Measurements from ENCODE around the gene OGT. TPM values are rescaled to one million over a fixed set of nuclear protein-coding genes. Genes with fewer than 3 reads are reported as not detected.

The OGT gene
- total RNA-seq, 1 donor = 159 TPM

DNA sequence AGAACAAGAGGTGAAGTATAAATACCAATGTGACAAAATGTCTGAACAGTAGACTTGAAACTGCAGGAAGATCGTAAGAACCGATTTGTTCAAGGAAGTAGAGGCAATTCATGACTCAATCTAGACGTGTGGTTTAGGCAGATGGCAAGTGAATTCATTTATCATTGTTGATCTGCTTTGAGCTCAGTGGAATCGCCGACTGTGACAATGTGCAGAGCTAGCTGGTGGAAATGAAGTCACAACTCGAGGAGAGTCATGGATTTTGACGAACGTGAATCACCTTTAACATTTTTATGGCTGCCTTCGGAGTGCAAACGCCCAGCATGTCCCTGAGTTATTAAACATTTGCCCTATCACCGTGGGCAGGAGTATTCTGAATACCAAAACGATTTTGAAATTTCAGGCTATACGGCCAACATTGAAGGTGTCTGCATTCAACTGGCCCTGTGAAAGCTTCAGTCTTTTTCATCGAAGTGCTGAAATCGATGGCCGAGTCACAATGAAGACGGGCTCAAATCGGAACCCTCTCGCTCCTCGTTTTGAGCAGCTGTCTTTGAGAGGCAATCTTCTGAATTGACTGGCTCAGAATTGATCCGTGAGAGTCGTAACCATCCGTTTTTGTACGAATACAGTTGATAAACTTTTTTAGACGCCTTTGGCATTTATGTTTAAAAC, 689 bp upstream of the OGT start:
- peak; percentile 62 for DNase-seq (ENCODE audit: low read depth)
- TF ChIP-seq, protein P1, sequence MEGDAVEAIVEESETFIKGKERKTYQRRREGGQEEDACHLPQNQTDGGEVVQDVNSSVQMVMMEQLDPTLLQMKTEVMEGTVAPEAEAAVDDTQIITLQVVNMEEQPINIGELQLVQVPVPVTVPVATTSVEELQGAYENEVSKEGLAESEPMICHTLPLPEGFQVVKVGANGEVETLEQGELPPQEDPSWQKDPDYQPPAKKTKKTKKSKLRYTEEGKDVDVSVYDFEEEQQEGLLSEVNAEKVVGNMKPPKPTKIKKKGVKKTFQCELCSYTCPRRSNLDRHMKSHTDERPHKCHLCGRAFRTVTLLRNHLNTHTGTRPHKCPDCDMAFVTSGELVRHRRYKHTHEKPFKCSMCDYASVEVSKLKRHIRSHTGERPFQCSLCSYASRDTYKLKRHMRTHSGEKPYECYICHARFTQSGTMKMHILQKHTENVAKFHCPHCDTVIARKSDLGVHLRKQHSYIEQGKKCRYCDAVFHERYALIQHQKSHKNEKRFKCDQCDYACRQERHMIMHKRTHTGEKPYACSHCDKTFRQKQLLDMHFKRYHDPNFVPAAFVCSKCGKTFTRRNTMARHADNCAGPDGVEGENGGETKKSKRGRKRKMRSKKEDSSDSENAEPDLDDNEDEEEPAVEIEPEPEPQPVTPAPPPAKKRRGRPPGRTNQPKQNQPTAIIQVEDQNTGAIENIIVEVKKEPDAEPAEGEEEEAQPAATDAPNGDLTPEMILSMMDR (IDR thresholded peaks at IDR 0.05; ENCODE audit: insufficient read depth, low read depth, low read length) = no peak
- H3K4me3 ChIP-seq (ENCODE audit: low read depth, low read length) = peak overlapping the region; percentile 95

DNA sequence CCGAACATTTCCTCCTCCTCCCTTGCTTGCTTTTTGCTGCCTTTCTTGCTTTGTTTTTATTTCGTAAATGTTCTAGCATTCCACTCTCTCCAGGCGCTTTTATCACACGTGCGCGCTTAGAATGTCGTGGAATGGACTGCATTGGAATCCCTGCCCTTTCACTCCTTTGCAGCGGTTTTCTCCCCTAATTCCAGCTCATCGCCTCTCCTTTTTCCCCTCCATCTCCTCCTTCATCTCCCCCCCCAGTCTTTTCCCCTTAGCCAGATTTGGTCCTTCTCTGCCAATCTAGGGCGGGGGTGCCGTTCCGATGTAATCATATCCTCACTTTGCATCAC, 579 bp downstream of the OGT start:
- TF ChIP-seq, protein P1 (IDR thresholded peaks at IDR 0.05; ENCODE audit: insufficient read depth, low read depth, low read length) = no peak
- peak overlapping the region; percentile 95 for H3K4me3 ChIP-seq (ENCODE audit: low read depth, low read length)
- DNase-seq (ENCODE audit: low read depth) = no peak

DNA sequence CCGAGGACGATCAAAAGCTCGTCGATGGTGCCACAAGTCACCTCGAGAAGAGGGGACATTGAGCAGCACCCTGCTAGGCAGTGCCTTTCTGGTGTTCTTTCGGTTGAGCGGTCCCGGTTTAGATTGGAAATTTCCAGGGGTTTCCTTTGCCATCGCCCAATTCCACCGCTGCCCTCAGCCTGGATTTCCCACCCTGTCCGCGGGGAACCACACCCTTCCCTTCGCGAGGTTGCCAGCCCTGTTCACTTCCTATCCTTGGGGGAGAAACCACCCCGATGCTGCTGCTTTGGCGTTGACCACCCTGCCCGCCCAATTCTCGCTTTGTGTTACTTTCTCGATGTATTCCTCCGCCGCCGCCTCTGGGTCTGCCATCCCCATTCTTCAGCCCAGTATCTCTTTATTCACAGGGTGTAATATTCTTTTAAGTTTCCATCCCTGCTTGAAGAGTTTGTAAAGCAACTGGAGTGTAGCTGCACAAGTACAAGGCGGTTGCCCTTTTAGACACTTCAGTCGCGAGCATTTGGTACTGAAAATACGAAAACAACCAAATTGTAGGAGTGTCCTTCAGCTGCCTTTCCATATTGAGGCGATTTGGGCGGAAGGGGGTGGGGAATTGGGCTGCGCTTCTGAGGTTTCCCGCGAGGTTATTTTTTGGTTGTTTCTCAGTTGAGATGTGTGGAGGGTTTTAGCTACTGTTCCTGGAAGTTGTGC, 1.1 kb downstream of the OGT start:
- peak overlapping the region; percentile 95 for H3K4me3 ChIP-seq (ENCODE audit: low read depth, low read length)
- DNase-seq (ENCODE audit: low read depth) = peak; percentile 56
- TF ChIP-seq, protein P1 (IDR thresholded peaks at IDR 0.05; ENCODE audit: insufficient read depth, low read depth, low read length) = no peak

DNA sequence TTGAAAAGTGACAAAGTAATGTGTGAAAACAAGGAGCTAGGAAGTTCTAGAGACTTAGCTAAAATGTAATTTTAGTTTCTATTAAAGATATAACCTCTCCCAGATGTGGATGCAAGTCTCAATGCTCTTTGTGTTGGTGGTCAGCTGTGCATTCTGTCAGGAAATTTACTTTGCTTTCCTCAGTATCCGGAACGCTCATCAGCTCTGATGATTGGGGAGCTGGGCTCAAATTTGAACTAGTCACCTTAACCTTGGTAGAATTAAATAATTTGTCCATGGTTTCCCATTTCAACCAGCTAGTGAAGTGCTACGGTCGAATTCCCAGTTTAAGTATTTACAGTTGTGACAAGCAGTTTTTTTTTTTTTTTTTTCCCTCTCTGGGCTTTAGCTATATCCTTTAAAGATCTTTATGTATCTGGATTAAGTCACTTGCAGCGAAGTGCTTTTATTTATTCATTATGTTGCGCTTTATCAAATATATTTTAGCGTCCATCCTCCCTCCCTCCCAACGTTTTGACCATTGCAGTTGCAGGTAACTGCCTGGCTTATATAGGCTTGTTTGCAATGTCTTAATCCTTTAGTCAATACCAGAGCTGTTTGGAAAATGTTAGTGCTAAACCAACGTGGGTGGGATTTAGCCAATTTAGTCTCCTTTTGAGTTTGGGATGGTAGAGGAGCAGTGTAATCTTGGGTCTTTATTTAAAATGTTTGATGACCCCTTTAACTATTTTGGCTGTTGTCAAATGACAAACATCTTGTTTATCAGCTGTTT, 2.1 kb downstream of the OGT start:
- TF ChIP-seq, protein P1 (IDR thresholded peaks at IDR 0.05; ENCODE audit: insufficient read depth, low read depth, low read length) = no peak
- peak overlapping the region; percentile 95 for H3K4me3 ChIP-seq (ENCODE audit: low read depth, low read length)
- no peak for DNase-seq (ENCODE audit: low read depth)

DNA sequence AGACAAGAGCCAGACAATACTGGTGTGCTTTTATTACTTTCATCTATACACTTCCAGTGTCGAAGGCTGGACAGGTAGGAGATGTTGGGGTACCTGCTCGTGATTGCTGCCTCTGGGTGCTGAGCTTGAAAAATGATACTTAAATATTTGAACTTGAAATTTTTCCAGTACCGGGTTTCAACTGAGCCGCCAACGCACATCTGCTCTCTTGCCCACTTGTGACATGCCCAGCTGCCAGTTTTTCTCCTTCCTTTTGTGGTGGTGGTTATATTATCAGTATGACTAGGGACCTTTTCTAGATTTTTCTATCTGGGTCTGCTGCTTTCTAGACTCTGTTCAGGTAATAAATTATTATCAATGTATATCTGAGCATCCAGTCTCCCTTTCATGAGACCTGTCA, 3.4 kb downstream of the OGT start:
- H3K4me3 ChIP-seq (ENCODE audit: low read depth, low read length) = peak overlapping the region; percentile 95
- no peak for DNase-seq (ENCODE audit: low read depth)
- TF ChIP-seq, protein P1 (IDR thresholded peaks at IDR 0.05; ENCODE audit: insufficient read depth, low read depth, low read length) = no peak

DNA sequence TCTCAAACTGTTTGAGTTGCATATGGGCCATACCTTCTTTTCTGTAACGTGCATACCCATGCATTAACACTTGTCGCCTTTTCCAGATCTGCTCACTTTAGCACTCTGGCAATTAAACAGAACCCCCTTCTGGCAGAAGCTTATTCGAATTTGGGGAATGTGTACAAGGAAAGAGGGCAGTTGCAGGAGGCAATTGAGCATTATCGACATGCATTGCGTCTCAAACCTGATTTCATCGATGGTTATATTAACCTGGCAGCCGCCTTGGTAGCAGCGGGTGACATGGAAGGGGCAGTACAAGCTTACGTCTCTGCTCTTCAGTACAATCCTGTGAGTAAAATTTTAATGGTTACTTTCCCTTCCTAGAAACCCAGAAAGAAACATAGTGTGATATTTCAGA, 4.8 kb downstream of the OGT start:
- H3K4me3 ChIP-seq (ENCODE audit: low read depth, low read length) = no peak overlapping the region
- TF ChIP-seq, protein P1 (IDR thresholded peaks at IDR 0.05; ENCODE audit: insufficient read depth, low read depth, low read length) = no peak
- no peak for DNase-seq (ENCODE audit: low read depth)
